ENCODE results near the gene OTOR. TPM values are rescaled to one million over a fixed set of nuclear protein-coding genes. Genes with fewer than 3 reads are reported as not detected.

OTOR gene
- total RNA-seq, 1 experiment from 2014 or later: not detected

DNA sequence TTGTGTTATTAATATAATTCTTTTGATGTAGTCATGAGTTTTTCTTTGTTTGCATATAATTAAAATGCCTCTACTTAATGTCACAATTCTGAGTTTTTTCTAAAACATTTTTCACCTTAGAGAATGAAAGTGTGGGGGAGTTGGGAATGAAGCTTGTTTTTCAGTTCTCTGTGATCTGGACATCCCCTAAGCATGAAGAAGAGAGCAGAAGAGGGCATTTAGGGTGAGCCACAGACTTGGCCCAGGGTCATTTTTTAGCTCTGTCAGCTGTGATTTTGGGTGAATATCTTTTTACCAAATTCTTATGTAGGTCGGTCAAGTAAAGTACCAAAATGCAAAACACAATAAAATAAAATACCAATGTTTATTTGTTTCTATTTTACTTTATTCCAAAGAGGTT, 3.9 kb downstream of the OTOR start:
- no peak overlapping the region for H3K27ac Mint-ChIP-seq
- Histone ChIP-seq H2BK12ac (ENCODE audit: insufficient read length, low read depth, low read length) (no peak overlapping the region), H3K9me3 (ENCODE audit: control insufficient read depth, low read depth, low read length) (peaks cover 6% of the 10 kb centered on the region), H3K27me3 (ENCODE audit: insufficient read depth, low read length) (no peaks in the 10 kb centered on the region), H3K14ac (ENCODE audit: insufficient read depth, low read length) (no peak overlapping the region), H3K79me1 (ENCODE audit: insufficient read depth, low read depth, low read length, poor library complexity, severe bottlenecking) (no peaks in the 10 kb centered on the region), H3T11ph (ENCODE audit: low read length) (no peak overlapping the region), H2AK5ac (ENCODE audit: insufficient read length, low read length) (no peak overlapping the region), H4K8ac (replicated peaks; ENCODE audit: insufficient read length, low read depth, low read length) (no peak overlapping the region), H3K18ac (ENCODE audit: insufficient read length, low read depth, low read length) (no peak overlapping the region), H2BK5ac (ENCODE audit: insufficient read length, low read length) (no peak overlapping the region), H4K20me1 (ENCODE audit: control insufficient read depth, insufficient read depth, insufficient read length) (no peaks in the 10 kb centered on the region), H3K23me2 (ENCODE audit: insufficient read length, low read depth, low read length, poor library complexity, severe bottlenecking) (no peaks in the 10 kb centered on the region), H3K4me1 (ENCODE audit: insufficient read depth, low read length) (no peaks in the 10 kb centered on the region; the same call in 1 of the 2 replicates), H3K4me2 (ENCODE audit: insufficient read depth, insufficient read length, low read length) (no peak overlapping the region), H4K91ac (ENCODE audit: insufficient read length, low read depth, low read length) (no peak overlapping the region), H3K79me2 (ENCODE audit: insufficient read depth, low read length) (no peaks in the 10 kb centered on the region), H3K56ac (ENCODE audit: insufficient read length, low read depth, low read length) (no peak overlapping the region), H2BK15ac (ENCODE audit: low read depth, low read length) (no peak overlapping the region), H3K4ac (ENCODE audit: low read depth, low read length) (no peak overlapping the region), H2AFZ (ENCODE audit: low read length) (no peak overlapping the region), H3K23ac (ENCODE audit: insufficient read length, low read depth, low read length) (no peak overlapping the region), H3K9ac (ENCODE audit: extremely low read depth, insufficient read length, low read length) (no peak overlapping the region), H2BK20ac (ENCODE audit: low read depth, low read length, poor library complexity, severe bottlenecking) (no peak overlapping the region), H3K27ac (ENCODE audit: insufficient read length, low read depth, low read length) (no peak overlapping the region), H4K5ac (ENCODE audit: insufficient read length, low read depth, low read length) (no peak overlapping the region), H2BK120ac (ENCODE audit: low read depth, low read length, poor library complexity, severe bottlenecking) (no peak overlapping the region)
- H3K4me3 Mint-ChIP-seq: no peak overlapping the region
- DNase-seq: no peak
- peaks cover 12% of the 10 kb centered on the region in 2 experiments for H3K4me1 Mint-ChIP-seq
- peaks cover 10 to 19% of the 10 kb centered on the region in 2 experiments for H3K9me3 Mint-ChIP-seq
- WGBS (ENCODE audit: extremely low coverage, insufficient read length, low lambda C conversion rate): no CpG with 5 or more reads among the region's 1 CpG
- H3K36me3 Mint-ChIP-seq (ENCODE audit: insufficient read depth in 1 of 3, low read depth in 3 of 3): peaks cover 6 to 12% (median 7%) of the 10 kb centered on the region in 3 experiments; a peak in 4 of 7 replicates
- no peaks in the 10 kb centered on the region for H3K27me3 Mint-ChIP-seq (ENCODE audit: low read depth)
- TF ChIP-seq, protein P1, sequence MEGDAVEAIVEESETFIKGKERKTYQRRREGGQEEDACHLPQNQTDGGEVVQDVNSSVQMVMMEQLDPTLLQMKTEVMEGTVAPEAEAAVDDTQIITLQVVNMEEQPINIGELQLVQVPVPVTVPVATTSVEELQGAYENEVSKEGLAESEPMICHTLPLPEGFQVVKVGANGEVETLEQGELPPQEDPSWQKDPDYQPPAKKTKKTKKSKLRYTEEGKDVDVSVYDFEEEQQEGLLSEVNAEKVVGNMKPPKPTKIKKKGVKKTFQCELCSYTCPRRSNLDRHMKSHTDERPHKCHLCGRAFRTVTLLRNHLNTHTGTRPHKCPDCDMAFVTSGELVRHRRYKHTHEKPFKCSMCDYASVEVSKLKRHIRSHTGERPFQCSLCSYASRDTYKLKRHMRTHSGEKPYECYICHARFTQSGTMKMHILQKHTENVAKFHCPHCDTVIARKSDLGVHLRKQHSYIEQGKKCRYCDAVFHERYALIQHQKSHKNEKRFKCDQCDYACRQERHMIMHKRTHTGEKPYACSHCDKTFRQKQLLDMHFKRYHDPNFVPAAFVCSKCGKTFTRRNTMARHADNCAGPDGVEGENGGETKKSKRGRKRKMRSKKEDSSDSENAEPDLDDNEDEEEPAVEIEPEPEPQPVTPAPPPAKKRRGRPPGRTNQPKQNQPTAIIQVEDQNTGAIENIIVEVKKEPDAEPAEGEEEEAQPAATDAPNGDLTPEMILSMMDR (conservative IDR thresholded peaks at IDR 0.05): no peak

Data from H9 (cell line).